OCI-LY7 (cell line): Measurements from ENCODE around the gene SOX21.

Experiments used
- EZH2phosphoT487 ChIP-seq: fragments of 200-600 bp; sonication (generic); IDR thresholded peaks from 2 replicates; pipeline ENCODE4 v1.6.1; 2018; ENCODE audit warnings: low read depth, borderline replicate concordance, mild to moderate bottlenecking, mixed run types, antibody characterized with exemption, low read length, moderate library complexity, mixed read lengths
- TF ChIP-seq, protein P1 (sequence below): fragments of 200-600 bp; sonication (generic); conservative IDR thresholded peaks from 2 replicates; pipeline ENCODE4 v1.5.1; 2014; ENCODE audit warnings: mild to moderate bottlenecking, antibody characterized with exemption, low read length, moderate library complexity, mixed read lengths

DNA sequence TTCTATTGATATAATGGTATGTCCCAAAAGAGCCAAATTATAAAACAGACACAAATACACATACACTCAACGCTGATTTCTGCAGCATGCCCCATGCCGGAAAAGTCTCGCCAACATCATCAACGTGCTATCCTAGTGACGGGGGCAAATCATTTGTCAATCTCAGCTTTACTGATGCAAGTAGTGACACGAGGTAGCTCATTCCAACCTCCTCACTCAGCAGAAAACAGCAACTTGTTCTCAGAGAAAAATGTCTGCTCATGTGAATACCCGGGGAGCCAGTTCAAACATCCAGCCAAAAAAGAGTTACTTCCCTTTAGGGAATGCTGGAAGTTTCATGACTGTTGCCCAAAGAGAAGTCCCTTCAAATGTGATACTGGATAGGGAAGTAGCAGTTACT is 46.3 kb downstream of the SOX21 start:
- TF ChIP-seq, protein P1, sequence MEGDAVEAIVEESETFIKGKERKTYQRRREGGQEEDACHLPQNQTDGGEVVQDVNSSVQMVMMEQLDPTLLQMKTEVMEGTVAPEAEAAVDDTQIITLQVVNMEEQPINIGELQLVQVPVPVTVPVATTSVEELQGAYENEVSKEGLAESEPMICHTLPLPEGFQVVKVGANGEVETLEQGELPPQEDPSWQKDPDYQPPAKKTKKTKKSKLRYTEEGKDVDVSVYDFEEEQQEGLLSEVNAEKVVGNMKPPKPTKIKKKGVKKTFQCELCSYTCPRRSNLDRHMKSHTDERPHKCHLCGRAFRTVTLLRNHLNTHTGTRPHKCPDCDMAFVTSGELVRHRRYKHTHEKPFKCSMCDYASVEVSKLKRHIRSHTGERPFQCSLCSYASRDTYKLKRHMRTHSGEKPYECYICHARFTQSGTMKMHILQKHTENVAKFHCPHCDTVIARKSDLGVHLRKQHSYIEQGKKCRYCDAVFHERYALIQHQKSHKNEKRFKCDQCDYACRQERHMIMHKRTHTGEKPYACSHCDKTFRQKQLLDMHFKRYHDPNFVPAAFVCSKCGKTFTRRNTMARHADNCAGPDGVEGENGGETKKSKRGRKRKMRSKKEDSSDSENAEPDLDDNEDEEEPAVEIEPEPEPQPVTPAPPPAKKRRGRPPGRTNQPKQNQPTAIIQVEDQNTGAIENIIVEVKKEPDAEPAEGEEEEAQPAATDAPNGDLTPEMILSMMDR = no peak
- no peak for TF ChIP-seq EZH2phosphoT487
